Adrenal gland (tissue), 5 donors: Measurements from ENCODE around the gene RIPOR3.

Experiments used
- CTCF ChIP-seq, 6 experiments: fragments of 450-650 bp in 4 of 6; fragments of 200-600 bp in 2 of 6; sonication (generic) in 1 of 6; IDR thresholded peaks; 1 replicate in 5 of 6; 2 replicates in 1 of 6; pipeline versions ENCODE4 v1.5.1 to v1.8.0; 2016 to 2021; ENCODE audit warnings: antibody characterized with exemption in 6 of 6, mild to moderate bottlenecking in 2 of 6, moderate library complexity in 1 of 6
- POLR2A ChIP-seq, 2 donors: fragments of 450-650 bp; IDR thresholded peaks; one replicate each; pipeline ENCODE4 v1.6.1; 2017; ENCODE audit warnings: antibody characterized with exemption in 2 of 2, mild to moderate bottlenecking in 2 of 2, moderate library complexity in 1 of 2
- donor health status: DM: no; HTN: no; CAD: no.

GRCh38 chr20:50729901-50730764 lies 38.8 kb upstream of the RIPOR3 start:
- no peak for TF ChIP-seq CTCF (IDR thresholded peaks at IDR 0.05)
- no peak for TF ChIP-seq POLR2A (IDR thresholded peaks at IDR 0.05)
